A673 (cell line): ENCODE results near the gene EDEM3. TPM values are rescaled to one million over a fixed set of nuclear protein-coding genes. Genes with fewer than 3 reads are reported as not detected.

Experiments used
- BruUV-seq: library from RNA; stranded (reverse); fragments of 400-500 nt; replicated peaks from 2 replicates; lab custom pipeline; 2021; lab: Mats Ljungman, UMichigan
- CTCF ChIA-PET: fragments of 300-600 bp; sonication (Branson Sonifier 250); formaldehyde crosslinking; loops from one replicate; lab custom pipeline; 2022; ENCODE audit warnings: antibody characterized with exemption; lab: Charles Lee
- POLR2A ChIA-PET: fragments of 300-600 bp; sonication (Branson Sonifier 250); formaldehyde crosslinking; loops from one replicate; lab custom pipeline; 2022; ENCODE audit warnings: antibody characterized with exemption; ENCODE audit not compliant: low non-redundant PET; lab: Charles Lee
- DNase-seq: peaks from one replicate; pipeline ENCODE4 v3.0.0-alpha.2; 2015; ENCODE audit warnings: low spot score
- H3K27ac ChIP-seq: fragments of 200-600 bp; sonication (generic); 2 replicates; pipeline ENCODE4 v1.5.1; 2016; ENCODE audit warnings: mixed run types, low read depth, mild to moderate bottlenecking, mixed read lengths, antibody characterized with exemption, low read length; ENCODE audit not compliant: poor library complexity, severe bottlenecking
- H3K27me3 ChIP-seq: fragments of 200-600 bp; sonication (generic); replicated peaks from 2 replicates; pipeline ENCODE4 v1.6.1; 2017; ENCODE audit warnings: mixed run types, low read depth, mild to moderate bottlenecking, mixed read lengths, antibody characterized with exemption, low read length; ENCODE audit not compliant: insufficient read depth, poor library complexity
- H3K36me3 ChIP-seq: fragments of 200-600 bp; sonication (generic); 2 replicates; pipeline ENCODE4 v1.6.1; 2016; ENCODE audit warnings: mixed run types, mild to moderate bottlenecking, mixed read lengths, antibody characterized with exemption, low read length; ENCODE audit not compliant: insufficient read depth, poor library complexity, severe bottlenecking
- H3K4me1 ChIP-seq: fragments of 200-600 bp; sonication (generic); 2 replicates; pipeline ENCODE4 v1.6.1; 2017; ENCODE audit warnings: mixed run types, mild to moderate bottlenecking, mixed read lengths, antibody characterized with exemption, low read length; ENCODE audit not compliant: insufficient read depth, poor library complexity, severe bottlenecking
- H3K4me3 ChIP-seq: fragments of 200-600 bp; sonication (generic); 2 replicates; pipeline ENCODE4 v1.5.1; 2016; ENCODE audit warnings: low read depth, mixed run types, mild to moderate bottlenecking, mixed read lengths, low read length; ENCODE audit not compliant: poor library complexity, severe bottlenecking
- H3K9me3 ChIP-seq: fragments of 200-600 bp; sonication (generic); 2 replicates; pipeline ENCODE4 v1.6.1; 2016; ENCODE audit warnings: mixed run types, low read depth, mild to moderate bottlenecking, mixed read lengths, antibody characterized with exemption, low read length; ENCODE audit not compliant: poor library complexity, severe bottlenecking
- CTCF ChIP-seq: fragments of 300-800, 200-600 bp; sonication (generic); conservative IDR thresholded peaks from 2 replicates; pipeline ENCODE4 v1.5.1; 2017; ENCODE audit warnings: low read depth, mild to moderate bottlenecking, antibody characterized with exemption, low read length, moderate library complexity, mixed read lengths
- EZH2 ChIP-seq: fragments of 200-600 bp; sonication (generic); IDR thresholded peaks from 2 replicates; pipeline ENCODE4 v1.6.1; 2017; ENCODE audit warnings: borderline replicate concordance, low read depth, mild to moderate bottlenecking, mixed read lengths, antibody characterized with exemption, low read length; ENCODE audit not compliant: poor library complexity, severe bottlenecking
- intact Hi-C: fragments of 100-400 bp; cut with micrococcal nuclease; formaldehyde crosslinking; loops from one replicate; pipeline ENCODE4 v1.10.0; 2022; ENCODE audit not compliant: unreplicated experiment
- total RNA-seq: library from RNA; stranded (reverse); gene quantifications from 2 replicates; pipeline ENCODE4 v1.2.3, GENCODE V29; 2021

The EDEM3 gene
- total RNA-seq, 1 experiment from 2014 or later = 24.3 TPM

GRCh38 chr1:184644771-184645170, 109.9 kb downstream of the EDEM3 start:
- no peak overlapping the region for H3K4me3 ChIP-seq
- no TSS peak for BruUV-seq
- H3K9me3 ChIP-seq = peaks cover 4% of the 10 kb centered on the region
- ChIA-PET CTCF (interaction anchor here (1.0 kb wide), 1 partner anchor 19 kb away, joined by 3 read pairs; no protein-coding TSS in a partner anchor), POLR2A (no interaction called here)
- H3K27me3 ChIP-seq = no peaks in the 10 kb centered on the region
- intact Hi-C loops = no loop called here
- TF ChIP-seq EZH2 = no peak
- TF ChIP-seq CTCF = no peak
- no peak for DNase-seq
- no peaks in the 10 kb centered on the region for H3K4me1 ChIP-seq
- no peaks in the 10 kb centered on the region for H3K36me3 ChIP-seq
- no peak overlapping the region for H3K27ac ChIP-seq

- H3K27me3 ChIP-seq = no peaks in the 10 kb centered on the region
- ChIA-PET CTCF (interaction anchor here (1.0 kb wide), 1 partner anchor 20 kb away, joined by 3 read pairs; no protein-coding TSS in a partner anchor), POLR2A (no interaction called here)
- H3K9me3 ChIP-seq = no peaks in the 10 kb centered on the region
- no peak for TF ChIP-seq EZH2
- no peak overlapping the region for H3K27ac ChIP-seq
- no peak for DNase-seq
- no peaks in the 10 kb centered on the region for H3K36me3 ChIP-seq
- intact Hi-C loops = no loop called here
- no peaks in the 10 kb centered on the region for H3K4me1 ChIP-seq
- no TSS peak for BruUV-seq
- H3K4me3 ChIP-seq = no peak overlapping the region
These were observed 111.0 kb downstream of the EDEM3 start for GRCh38 chr1:184643661-184644060.

GRCh38 chr1:184641894-184642293, 112.8 kb downstream of the EDEM3 start:
- Histone ChIP-seq H3K27me3 (no peaks in the 10 kb centered on the region), H3K36me3 (no peaks in the 10 kb centered on the region), H3K27ac (no peak overlapping the region), H3K4me3 (no peak overlapping the region), H3K4me1 (no peaks in the 10 kb centered on the region), H3K9me3 (no peaks in the 10 kb centered on the region)
- intact Hi-C loops = no loop called here
- no TSS peak for BruUV-seq
- TF ChIP-seq EZH2 = no peak
- no peak for TF ChIP-seq CTCF
- POLR2A ChIA-PET = no interaction called here
- DNase-seq = no peak
- CTCF ChIA-PET = no interaction called here

- intact Hi-C loops = no loop called here
- POLR2A ChIA-PET = interaction anchor here (0.7 kb wide), 1 partner anchor 644 kb away, joined by 3 read pairs; no protein-coding TSS in a partner anchor
- no TSS peak for BruUV-seq
- Histone ChIP-seq H3K4me3 (no peak overlapping the region), H3K4me1 (no peaks in the 10 kb centered on the region), H3K27ac (no peak overlapping the region), H3K36me3 (no peaks in the 10 kb centered on the region), H3K9me3 (no peaks in the 10 kb centered on the region), H3K27me3 (no peaks in the 10 kb centered on the region)
- CTCF ChIA-PET = no interaction called here
- no peak for DNase-seq
- TF ChIP-seq EZH2 (no peak), CTCF (no peak)
These were observed 114.2 kb downstream of the EDEM3 start for GRCh38 chr1:184640505-184640904.
